GM19438 (cell line): Measurements from ENCODE around the gene ITPR2.
"Not testable (repeated sequence)": the region's sequence is repeated elsewhere in the genome, so short reads cannot be mapped to it uniquely, and the experiment has no call there.

ENCODE experiments used
- ATAC-seq: cut with Tn5 transposase; IDR thresholded peaks from one replicate; pipeline ENCODE4 v1.9.1; 2021; ENCODE audit warnings: low read depth; ENCODE audit not compliant: unreplicated experiment

Gene ITPR2

GRCh38 chr12:26851031-26851809 lies 18.2 kb upstream of the ITPR2 start:
- no peak for ATAC-seq

- ATAC-seq = no peak
Observed at GRCh38 chr12:26848156-26848825, 15.3 kb upstream of the ITPR2 start.

- no peak for ATAC-seq
Observed at GRCh38 chr12:26847431-26847830, 14.4 kb upstream of the ITPR2 start.

DNA sequence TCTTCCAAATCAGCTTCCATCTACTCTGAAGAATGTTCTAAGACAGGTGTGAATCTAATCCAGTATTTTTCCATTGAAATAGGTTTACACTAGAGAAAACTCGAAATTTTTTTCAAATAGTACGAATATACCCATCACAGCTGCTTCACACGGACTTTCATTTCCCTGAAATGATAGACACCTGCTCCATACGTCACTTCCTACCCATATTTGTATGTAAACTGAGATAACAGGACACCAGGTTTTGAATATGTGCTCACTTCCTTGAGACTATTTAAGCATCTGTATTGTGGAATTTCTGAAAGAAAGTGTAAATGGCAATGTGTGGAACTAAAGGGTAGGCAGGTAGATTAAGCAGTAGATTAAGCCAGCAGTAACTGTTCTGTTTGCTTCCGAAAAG lies 13.4 kb upstream of the ITPR2 start:
- no peak for ATAC-seq

- ATAC-seq = no peak
Observed at GRCh38 chr12:26845984-26846383, 13.0 kb upstream of the ITPR2 start.

GRCh38 chr12:26845057-26845666 lies 12.2 kb upstream of the ITPR2 start:
- ATAC-seq = no peak

DNA sequence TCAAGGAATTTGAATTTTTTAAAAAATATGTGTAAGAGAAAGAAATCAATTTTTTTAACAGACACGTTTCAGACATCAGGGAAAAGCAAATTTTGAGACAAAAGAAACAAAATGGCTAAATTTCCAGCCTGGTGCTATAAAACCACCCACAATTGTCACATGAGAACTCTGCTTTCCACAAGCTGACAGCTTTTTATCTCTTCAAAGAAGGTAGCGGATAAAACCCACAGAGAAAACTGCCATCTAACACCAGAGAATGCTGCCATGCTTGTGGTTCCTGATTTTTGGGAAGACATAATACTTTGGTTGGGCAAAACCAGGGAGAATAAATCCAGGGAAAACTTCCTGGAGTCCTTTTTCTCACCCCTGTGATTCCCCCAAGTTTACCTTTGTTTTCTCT lies 10.3 kb upstream of the ITPR2 start:
- ATAC-seq = no peak

GRCh38 chr12:26841085-26841484 lies 8.1 kb upstream of the ITPR2 start:
- no peak for ATAC-seq

- ATAC-seq = no peak
Observed at GRCh38 chr12:26839512-26839911, 6.5 kb upstream of the ITPR2 start.

DNA sequence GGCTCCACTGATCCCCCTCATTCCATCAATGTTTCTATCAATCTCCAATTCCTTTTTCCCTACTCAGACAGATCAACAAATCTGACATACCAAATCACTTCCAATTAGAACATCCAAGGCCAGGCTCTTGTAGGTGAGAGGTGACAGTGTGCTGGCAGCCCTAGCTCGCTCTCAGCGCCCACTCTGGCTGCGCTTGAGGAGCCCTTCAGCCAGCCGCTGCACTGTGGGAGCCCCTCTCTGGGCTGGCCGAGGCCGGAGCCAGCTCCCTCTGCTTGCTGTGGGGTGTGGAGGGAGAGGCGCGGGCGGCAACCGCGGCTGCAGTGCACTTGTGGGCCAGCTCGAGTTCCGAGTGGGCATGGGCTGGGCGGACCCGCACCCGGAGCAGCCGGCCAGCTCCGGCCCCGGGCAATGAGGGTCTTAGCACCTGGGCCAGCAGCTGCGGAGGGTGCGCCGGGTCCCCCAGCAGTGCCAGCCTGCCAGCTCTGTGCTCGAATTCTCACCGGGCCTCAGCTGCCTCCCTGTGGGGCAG lies 6.0 kb upstream of the ITPR2 start:
- ATAC-seq = no peak

DNA sequence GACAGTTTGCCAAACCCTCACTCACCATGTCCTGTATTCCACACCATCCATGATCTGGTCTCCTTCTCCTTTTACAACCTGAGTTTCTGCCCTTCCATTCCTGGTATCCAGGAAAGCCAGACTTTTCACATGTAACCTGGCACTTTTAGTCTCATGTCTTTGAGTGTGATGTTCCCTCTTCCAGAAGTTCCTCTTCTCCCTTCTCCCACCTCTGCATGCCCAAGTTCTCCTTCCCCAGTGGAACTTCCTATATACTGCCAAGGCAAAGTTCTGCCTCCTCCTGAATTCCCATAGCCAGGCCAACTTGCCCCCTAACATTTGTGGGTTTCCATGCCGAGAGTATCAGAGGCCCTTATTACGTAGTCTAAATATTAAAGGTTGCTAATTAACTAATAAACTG lies 3.2 kb upstream of the ITPR2 start:
- ATAC-seq = no peak

- ATAC-seq = not testable (repeated sequence)
Observed at GRCh38 chr12:26834503-26835060, 1.6 kb upstream of the ITPR2 start.

GRCh38 chr12:26833743-26834490 lies 923 bp upstream of the ITPR2 start:
- no peak for ATAC-seq

DNA sequence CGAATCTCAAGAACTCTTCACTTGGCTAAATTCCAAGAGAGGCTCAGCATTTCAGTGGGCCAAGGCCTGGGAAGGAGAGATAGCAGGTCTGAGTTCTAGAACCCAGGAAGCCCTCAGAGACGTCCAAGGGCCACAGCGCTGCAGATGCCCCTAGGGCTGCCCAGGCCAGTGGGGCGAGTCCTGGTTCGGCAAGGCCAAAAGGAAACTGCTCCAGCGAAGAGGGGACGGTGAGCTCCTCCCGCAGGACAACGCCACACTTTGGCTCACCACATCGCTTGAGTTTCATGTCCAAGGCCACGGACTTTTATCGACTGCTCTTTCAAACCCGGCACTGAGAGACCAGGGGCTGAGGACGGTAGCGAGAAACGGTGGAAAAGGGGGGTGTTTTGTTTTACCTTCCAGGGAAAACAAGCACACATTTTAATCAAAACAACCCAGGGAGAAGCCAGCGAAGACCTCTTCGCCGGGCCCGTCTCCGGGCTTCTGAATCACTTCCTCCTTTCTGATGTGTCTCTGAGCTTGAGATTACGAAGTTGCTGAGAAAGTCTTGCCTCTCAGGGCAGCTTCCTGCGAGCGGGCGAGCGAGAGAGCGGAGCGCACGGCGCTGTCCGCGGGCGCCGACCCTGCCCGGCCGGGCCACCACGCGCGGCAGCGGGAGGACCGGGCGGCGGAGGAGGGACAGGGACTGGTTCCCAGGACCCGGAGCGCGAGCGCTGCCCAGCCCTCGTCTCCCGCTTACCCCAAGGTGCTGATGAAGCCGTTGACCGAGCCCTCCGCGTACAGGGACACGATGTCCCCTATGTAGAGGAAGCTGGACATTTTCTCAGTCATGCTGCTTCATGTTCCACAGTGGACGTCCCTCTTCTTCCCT lies 808 bp downstream of the ITPR2 start:
- peak; percentile 45 for ATAC-seq

- ATAC-seq = no peak
Observed at GRCh38 chr12:26830783-26831551, 2.0 kb downstream of the ITPR2 start.

GRCh38 chr12:26830363-26830762 lies 2.6 kb downstream of the ITPR2 start:
- no peak for ATAC-seq

- ATAC-seq = no peak
Observed at GRCh38 chr12:26828280-26829073, 4.5 kb downstream of the ITPR2 start.

DNA sequence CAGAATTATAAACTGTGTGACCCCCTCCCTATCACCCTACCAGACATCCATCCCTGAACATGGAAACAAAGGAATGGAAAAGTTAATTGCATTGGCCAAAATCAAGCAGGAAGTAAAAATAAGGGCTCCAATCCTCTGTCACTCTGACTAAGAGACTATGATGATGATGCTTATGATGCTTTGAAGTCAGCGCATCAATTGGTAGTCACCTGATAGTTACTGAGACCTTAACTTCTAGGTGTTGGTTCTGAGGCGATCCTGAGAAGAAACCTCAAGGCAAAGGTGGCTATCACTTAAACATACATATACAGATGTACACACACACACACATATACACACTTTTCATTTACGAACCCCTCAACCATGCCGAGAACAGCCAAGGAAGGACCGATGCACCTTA lies 6.6 kb downstream of the ITPR2 start:
- ATAC-seq = no peak
